Left cardiac atrium (tissue), 4 donors: ENCODE results near the gene MARCO. TPM values are rescaled to one million over a fixed set of nuclear protein-coding genes. Genes with fewer than 3 reads are reported as not detected.

Source experiments
- ATAC-seq, 2 donors: fragments of 200-7000 bp; cut with Tn5 transposase; one replicate each; pipeline ENCODE4 v1.9.1; 2020; ENCODE audit warnings: mild to moderate bottlenecking in 2 of 2, moderate library complexity in 2 of 2
- DNase-seq: peaks from one replicate; pipeline ENCODE4 v3.0.0-alpha.2; 2020
- intact Hi-C, 2 donors: fragments of 100-400 bp; cut with DNase I; formaldehyde crosslinking; loops; one replicate each; pipeline versions ENCODE4 v1.14.1 to v1.15.1; 2022 to 2023
- total RNA-seq, 2 donors: library from RNA; stranded (reverse); fragmentation: NEBNext Ultra II Directional; extraction: Animal tissue kit (Norgen Biotek cat#: 25700); gene quantifications; one replicate each; pipeline ENCODE4 v1.2.1, GENCODE V29; 2021
- donor health status: DM: no; HTN: yes; CAD: no.
- donor health status: DM: no; HTN: yes; CAD: no; lungs with severe emphysema.
- donor health status: DM: yes; HTN: yes; CAD: no.
- donor health status: Dilated cardiomyopathy.

Gene MARCO
- total RNA-seq, 2 donors from 2014 or later = 34.5 to 97.0 TPM

DNA sequence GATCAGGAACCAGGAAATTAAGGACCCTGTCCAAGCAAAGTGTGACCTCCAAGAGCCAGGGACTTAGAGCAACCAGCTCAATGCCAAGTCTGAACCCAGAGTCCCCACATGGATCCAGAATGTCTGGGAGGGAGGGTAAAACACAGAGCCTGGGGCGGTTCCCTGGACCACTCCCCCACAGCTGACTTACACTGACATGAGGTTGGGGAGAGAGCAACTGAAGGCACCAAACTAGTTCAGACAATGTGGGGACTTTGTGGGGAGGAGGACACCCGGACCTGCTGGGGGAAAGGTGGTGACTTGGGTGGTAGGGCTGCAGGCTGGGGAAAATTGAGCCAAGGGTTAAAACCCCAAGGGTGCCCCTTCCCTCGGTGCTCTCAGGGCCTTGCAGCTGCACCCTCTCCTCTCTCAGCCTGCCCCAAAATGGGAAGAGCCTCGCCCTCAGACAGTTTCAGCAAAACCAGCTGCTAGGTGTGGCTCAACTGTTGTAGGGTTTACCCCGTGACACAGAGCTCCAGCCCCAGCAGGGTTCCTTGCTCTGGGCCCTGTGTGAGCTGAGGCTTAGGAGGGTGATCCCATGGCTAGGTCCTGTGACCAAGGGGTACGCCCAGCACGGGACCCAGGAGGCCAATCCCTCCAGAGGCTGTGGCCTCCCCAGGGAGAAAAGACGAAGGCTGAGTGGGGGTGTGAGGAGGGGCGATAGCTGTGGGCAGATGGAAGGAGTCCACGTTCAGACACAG is 28.6 kb downstream of the MARCO start:
- ATAC-seq = peak in 1 of 2 donors; percentile 56
- no peak for DNase-seq
- intact Hi-C loops = no loop called here

DNA sequence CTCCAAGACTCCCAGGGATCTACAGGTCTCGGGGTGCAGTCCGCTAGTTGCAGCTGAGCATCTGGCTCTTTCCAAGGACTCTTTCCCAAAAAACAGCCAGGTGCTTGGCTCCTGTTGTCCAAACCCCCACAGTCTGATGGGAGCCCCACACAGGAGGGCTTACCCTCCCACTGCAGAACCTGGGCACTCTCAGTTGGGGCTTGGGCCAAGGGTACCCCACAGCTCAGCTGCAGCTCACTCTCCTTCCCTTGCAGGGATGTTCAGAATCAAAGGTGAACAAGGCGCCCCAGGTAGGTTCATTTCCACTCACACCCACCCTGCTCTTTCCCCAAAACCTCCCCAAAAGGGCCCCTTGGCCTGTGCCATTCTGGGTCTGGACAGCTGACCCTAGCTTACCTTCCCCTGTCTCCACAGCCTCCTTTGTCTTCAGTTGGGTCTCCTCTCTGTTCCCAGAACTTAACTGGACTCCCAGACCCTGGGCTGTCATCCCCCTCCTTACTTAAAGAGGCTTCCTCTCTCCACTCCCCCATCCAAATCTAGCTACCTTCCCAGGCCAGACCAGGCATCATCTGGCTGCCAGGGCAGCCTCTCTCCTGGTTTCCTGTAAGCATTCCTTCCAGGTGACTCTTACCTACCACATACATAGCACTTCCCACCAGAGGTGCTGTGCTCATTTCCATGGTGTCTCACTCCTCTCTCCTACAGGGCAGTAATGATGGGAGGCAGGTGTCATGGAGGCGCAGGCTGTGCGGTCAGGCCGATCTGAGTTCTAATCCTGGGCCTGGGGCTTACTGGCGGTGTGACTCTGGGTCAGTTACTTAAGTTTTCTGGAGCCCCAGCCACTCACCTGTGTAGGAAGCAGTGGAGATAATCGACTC is 29.5 kb downstream of the MARCO start:
- ATAC-seq = no peak

DNA sequence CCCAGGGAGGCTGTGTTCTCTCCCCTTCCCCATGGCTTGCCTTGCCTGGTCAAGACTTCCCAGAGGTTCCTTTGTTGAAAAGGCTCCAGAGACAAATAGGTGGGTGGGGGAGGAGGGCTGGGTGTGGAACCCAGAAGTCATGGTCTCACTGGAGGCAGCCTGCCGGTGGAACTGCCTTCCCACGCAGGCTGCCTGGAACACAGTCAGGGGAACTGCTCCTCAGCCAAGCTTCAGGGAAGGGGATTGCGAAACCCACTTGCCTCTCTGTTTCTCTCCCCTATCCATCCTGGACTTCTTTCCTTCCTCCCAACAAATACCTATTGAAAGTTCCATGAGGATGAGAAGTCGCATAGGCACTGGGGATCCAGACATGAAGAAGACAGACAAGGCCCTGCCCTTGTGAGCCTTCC is 31.6 kb downstream of the MARCO start:
- DNase-seq (peak; percentile 76), ATAC-seq (peak; percentile 83)
- intact Hi-C loops = no loop called here

More for the DNA sequence above, 29.5 kb downstream of the MARCO start:
- intact Hi-C loops = no loop called here
- no peak for DNase-seq

DNA sequence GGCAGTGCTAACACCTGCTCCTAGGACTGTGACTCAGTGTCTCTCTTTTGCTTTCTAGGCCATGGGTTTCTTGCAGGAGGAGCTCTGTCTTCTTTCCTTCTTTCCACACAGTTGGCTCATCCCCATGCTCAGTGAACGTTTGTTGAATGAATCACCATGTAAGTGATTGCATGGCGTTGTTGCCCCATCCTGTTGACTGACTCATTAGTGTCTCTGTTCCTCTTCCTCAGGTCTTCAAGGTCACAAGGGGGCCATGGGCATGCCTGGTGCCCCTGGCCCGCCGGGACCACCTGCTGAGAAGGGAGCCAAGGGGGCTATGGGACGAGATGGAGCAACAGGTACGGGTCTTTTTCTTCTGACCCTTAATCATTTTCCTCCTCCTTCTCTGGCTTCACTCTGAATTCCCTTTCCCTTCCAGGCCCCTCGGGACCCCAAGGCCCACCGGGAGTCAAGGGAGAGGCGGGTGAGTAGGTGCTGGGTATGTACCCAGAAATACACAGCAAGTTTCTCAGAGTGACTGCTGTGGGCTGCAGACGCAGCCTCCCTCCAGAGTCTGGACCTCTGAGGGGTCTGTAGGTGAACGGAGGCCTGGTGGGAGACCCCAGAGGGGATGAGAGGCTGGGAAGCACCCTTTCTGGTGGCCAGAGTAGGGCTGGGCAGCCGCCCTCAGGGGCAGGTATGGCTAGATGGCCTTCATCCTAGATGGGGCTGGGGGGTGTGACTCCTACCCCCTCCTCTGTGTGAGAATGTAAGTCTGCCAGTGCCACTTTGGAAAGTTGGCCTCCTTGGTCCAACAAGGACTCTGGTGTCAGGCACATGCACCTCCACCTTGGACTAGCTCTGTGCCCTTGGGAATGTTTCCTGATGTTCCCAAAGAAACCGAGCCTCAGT is 32.4 kb downstream of the MARCO start:
- DNase-seq = peak; percentile 56
- intact Hi-C loops = no loop called here
- peak in 1 of 2 donors; percentile 79 for ATAC-seq

DNA sequence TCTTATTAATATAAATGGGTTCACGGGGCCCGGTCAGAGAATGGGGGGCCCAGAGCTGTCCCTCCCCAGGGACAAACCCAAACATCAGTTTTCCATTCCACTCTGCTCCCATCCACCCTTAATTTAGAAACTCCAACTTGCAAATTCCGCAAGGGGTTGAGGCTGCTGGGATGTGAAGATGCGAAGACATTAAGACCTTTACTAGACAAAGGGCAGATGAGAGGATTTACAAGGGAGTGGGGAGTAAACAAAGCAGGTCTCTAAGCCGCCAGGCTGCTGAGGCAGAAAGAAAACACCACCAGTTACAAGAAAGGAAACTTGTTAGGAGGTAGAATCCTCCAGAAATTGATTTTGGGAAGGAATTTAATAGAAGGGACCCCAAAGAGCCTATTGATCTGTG is 33.1 kb downstream of the MARCO start:
- intact Hi-C loops = no loop called here
- ATAC-seq (no peak), DNase-seq (no peak)

DNA sequence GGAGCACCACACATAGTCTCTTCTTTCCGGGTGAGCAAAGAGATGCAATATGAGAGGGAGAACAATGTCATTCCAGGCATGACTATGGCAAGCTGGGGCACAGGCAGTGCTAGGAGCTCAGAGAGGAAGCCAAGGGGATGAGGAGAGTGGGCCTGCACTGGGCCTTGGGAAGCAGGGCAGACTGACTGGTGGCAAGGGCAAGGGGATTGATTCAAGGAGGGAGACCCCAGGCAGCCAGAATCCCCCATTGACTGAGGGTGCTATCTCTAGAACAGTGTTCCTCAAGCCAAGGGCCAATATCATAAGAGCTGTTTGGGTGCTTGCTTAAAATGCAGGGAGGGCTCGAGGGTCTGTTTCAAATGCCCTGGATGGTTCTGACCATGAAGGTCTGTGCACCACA is 36.1 kb downstream of the MARCO start:
- ATAC-seq = no peak
- no peak for DNase-seq
- intact Hi-C loops = no loop called here

DNA sequence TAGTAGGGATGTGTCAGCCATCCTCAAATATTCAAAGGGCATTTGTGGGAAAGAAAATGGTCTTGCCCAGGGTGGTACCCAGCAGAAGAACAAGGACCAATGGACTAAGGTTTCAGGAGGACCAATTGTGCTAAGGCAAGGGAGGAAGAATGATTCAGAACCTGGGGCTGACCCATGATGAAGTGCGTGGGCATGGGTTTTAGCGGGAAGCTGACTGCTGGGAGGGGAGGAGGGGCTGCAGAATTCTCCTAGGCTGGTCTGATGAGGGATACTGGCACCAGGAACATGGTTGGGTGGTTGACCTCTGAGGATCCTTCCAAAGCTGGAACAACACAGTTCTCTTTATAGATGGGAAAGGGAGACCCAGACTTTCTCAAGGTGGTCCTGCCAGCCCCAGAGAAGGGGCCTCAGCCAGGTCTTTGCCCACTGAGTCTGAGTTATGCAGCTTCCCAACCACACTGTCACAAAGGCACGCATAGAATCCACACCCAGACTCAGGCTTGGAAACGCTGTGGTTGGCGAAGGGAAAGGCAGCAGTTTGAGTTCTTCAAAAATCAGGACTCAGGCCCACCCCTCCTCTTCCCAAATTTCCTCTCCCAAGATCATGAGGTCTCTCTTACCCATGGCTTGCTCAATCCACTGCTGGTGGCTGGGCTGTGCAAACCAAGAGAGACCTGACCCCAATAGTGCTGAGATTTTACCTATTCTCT is 37.3 kb downstream of the MARCO start:
- DNase-seq (no peak), ATAC-seq (no peak)
- intact Hi-C loops = no loop called here

DNA sequence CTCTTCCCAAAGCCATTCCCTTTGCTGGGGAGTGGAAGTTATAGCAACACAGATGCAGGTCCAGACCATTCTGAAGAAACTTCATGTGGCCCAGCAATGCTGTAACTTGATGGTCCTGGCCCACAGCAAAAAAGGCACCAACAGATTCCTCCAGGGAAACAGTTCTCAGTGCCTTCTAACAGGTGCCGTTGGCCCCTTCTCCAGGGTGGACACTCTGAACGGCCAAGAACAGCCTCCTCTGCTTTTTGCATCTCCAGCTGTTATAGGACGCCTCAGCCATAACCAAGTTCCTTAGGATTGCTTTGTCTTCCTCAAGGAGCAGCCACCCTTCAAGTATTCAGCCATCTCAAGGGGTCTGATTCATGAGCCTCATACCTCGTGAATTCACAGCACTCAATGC is 38.0 kb downstream of the MARCO start:
- DNase-seq (no peak), ATAC-seq (no peak)
- intact Hi-C loops = no loop called here

DNA sequence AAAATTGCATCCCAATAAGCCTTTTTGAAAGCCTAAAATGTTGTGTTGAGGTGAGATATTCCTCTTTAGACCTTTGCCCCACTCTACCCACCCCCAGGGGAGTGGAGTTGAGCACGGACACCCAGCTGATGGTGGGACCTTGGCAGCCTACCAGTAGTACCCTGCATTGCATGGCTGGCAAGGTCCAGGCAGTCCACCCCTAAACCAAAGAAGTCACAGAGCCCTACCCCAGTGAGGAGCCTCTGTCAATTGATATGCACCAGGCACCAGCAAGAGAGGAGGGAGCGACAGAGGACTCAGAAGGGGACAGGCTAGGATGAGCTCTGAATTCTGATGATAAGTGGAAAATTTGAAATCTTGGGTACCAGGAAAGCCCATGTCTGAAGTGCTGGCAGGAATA is 38.6 kb downstream of the MARCO start:
- ATAC-seq = no peak
- intact Hi-C loops = no loop called here
- no peak for DNase-seq

DNA sequence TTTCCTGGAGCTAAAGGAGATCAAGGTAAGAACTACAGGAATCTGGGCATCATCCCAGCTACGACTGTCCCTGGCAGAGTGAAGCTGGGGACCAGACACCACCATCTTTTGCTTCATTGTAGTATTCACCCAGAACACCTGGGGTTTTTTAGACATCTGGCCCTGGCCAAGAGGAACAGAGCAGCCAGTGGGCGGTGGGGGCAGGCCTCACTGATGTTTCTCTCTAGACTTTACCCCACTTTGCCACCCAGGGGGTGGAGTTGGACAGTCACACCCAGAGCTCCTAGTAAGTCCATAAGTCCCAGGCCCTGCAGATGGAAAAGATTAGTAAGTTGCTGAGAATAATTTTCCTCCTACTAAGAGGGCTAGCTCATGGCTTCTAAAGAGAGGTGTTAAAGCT is 39.6 kb downstream of the MARCO start:
- no peak for ATAC-seq
- no peak for DNase-seq
- intact Hi-C loops = no loop called here

DNA sequence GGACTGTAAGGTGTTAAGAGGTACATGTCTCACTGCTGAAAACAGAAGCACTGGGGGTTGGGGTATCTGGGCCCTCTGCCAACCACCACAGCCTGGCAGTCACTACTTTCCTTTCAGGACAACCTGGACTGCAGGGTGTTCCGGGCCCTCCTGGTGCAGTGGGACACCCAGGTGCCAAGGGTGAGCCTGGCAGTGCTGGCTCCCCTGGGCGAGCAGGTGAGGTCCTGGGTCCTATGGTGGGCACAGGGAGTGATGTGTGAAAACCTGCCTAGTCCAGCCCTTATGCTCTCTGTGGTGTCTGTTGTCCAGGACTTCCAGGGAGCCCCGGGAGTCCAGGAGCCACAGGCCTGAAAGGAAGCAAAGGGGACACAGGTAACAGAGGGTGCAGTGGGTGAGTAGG is 40.0 kb downstream of the MARCO start:
- DNase-seq (no peak), ATAC-seq (no peak)
- intact Hi-C loops = no loop called here

DNA sequence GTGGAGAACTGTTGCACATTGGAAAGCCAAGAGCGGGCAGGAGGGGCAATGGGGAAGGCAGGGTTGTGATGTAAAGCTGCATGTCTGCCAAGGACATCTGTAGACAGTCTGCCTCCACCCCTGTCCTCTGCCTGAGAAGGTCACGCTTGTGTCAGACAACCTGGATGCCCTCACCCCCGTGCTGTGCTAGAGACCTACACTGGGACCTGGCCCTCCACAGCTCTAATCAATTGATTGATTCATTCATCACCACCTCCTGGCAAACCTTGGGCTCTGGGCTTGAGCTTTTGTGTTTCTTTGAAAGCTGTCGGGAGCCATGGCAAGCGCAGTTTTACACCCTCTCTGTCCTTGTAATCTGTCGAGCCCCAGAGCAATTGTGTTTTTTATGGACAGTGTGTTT is 41.1 kb downstream of the MARCO start:
- no peak for ATAC-seq
- DNase-seq = no peak
- intact Hi-C loops = no loop called here

DNA sequence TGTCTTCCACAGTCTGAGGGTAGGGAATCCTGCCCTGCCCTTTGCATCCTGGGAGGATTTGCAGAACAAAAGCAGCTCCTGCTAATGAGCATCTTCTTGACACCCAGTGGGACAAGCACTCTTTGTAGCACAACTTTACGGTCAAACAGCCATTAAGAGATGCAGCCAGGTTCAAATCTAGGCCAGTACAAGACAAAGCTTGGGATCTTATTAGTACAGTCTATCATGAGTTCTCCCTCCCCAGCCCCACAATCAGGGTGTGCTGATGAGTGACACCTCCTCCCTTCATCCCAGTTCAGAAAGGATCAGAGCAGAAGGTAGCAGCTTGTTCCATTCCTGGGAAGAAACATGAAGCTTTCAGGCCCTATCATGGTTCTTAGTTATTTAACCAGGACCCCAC is 41.9 kb downstream of the MARCO start:
- ATAC-seq (no peak), DNase-seq (no peak)
- intact Hi-C loops = no loop called here

DNA sequence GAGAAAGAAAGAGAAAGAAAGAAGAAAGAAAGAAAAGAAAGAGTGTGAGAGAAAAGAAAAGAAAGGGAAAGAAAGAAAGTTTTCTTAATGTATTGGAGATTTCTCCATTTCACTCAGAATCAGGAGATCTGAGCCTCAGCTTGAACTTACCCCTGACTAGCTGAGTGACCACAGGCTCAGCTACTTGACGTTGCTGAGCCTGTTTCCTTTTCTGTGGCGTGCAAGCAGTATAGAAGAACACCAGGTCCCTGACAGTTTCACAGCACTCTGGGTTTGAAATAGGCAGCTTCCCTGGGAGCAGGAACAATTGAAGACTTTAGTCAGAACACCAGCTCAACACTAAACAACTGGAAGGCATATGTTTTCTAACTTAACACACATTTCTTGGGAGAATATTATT is 44.7 kb downstream of the MARCO start:
- intact Hi-C loops = no loop called here
- DNase-seq (no peak), ATAC-seq (no peak)

DNA sequence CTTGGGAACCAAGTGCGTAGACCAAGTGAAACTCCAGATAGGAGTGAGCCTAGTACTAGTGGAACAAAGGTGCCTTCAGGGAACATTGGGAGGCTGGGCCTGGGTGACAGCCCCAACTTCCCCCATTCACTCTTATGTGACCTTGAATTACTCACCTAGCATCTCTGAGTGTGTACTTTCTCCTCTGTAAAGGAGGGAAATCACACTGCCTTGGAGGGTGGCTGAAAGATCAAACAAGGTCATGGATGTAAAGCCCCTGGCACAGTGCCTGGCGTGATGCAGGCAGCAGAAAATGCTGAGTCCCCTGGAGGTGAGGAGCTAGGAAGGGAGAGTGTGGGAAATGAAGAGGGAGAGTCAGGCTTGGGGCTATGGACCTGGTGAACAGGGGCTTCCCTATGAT is 45.9 kb downstream of the MARCO start:
- intact Hi-C loops = no loop called here
- no peak for ATAC-seq
- no peak for DNase-seq

DNA sequence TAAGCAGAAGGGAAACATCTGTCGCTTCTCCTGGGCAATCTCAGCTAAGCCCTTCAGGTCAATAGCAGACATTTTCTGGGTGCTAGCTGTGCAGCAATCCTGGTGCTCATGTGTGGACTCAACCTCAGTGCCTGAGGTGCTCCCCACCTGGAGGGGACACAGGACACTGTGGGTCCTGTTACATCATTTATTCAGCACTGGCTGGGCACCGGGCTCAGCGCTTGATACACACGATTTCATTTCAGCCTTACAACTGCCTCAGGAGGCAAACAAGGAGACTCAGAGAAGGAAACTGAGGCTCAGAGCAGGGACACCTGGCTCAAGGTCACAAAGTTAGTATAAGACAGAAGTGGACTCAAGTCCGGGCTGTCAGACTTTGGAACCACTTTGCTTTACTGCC is 46.7 kb downstream of the MARCO start:
- DNase-seq (no peak), ATAC-seq (no peak)
- intact Hi-C loops = no loop called here

DNA sequence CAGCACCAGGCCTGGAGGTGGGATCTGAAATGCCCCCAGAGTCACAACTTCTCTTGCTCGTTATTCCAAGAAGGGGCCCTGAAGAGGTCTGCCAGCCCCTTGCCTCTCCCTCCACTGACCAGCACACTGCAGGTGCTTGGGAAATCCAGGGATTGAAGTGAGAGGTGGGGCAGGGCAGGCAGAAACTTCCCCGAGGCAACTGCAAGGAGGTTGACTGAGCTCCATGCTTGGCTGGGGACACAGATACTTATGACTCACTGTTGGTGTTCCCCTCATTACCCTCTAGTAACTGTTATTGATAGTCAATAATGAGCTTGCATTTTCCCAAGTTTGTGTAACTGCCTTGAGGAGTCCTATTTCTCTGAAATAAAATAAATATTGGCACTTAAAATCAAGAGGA is 47.5 kb downstream of the MARCO start:
- intact Hi-C loops = no loop called here
- ATAC-seq = no peak
- DNase-seq = no peak

DNA sequence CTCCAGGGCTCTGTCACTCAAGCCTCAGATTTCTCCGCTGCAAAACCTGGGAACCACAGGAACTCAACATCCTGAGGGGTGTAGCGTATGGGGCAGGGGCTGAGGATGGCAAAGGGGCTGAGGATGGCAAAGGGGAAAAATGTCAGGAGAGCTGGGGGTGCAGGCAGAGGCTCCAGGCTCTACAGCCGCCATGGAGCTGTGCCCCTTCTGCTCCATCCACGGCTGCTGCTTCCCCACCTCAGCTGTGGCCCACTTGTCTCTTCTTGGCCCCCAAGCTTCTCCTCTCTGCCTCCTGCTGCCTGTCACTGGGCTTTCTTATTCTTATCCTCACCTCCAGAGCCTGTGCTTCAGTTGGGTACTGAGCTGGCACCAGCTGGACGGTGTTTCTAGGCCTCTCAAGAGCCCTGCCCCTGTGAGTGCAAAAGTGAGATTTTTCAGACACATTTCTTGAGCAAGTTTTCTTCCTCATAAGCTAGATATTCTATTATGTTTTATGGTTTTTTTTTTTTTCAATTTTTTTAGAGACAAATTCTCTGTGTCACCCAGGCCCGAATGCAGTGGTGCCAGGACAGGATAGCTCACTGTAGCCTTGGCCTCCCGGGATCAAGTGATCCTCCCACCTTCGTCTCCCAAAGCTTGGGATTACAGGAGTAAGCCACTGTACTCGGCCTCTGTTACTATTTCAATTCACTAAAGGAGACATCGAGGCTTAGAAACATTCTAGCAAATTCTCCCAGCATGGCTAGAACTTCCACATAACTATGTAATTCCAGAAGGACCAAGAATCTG is 49.0 kb downstream of the MARCO start:
- intact Hi-C loops = no loop called here
- no peak for DNase-seq
- no peak for ATAC-seq
